CD4-positive, alpha-beta T cell treated with Interleukin-15 for 1 hour (primary cell): ENCODE data around the gene ACTRT1.

Source experiments
- DNase-seq: peaks from one replicate; pipeline ENCODE4 v3.0.0-alpha.2; 2020

The ACTRT1 gene

GRCh38 chrX:128052303-128052702 lies at the start of gene ACTRT1:
Gene ACTRT1, minus strand, starts transcription at chrX:128052403. Its CDS starts 197 bp downstream, at chrX:128052206.
- no peak for DNase-seq

DNA sequence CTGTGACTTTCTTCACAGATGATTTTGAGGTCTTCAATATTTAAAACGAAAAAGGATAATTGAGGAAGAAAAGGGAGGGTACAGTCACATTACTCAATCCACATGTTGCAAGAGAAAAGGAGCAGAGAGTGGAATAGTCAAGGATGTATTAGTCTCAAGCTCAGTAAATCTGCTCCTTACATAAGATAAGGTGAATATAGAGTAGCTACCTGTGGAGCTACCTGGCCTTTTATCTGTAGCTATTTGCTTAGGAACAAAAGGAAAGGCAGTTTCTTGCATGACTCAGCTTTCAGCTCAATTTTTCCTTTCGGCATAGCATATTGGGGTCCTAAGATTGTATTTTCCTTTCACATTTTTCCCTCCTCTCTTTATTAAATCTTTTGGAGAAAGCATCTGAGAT lies 26.3 kb upstream of the ACTRT1 start:
- no peak for DNase-seq

DNA sequence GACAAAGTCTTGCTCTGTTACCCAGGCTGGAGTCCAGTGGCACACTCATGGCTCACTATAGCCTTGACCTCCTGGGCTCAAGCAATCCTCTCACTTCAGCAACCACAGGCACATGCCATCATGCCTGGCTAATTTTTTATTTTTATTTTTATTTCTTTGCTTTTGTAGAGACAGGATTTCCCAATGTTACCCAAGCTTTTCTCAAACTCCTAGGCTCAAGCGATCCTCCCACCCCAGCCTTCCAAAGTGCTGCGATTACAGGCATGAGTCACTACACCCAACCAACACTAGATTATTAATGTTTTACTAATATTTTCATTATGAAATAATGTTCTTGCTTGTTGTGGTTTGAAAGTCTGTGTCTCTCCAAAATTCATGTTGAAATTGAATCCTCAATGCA lies 5.2 kb upstream of the ACTRT1 start:
- no peak for DNase-seq

- no peak for DNase-seq
These were observed 677 bp downstream of the ACTRT1 start for GRCh38 chrX:128051526-128051925.

GRCh38 chrX:128035318-128035717 lies 16.9 kb downstream of the ACTRT1 start:
- DNase-seq = no peak

DNA sequence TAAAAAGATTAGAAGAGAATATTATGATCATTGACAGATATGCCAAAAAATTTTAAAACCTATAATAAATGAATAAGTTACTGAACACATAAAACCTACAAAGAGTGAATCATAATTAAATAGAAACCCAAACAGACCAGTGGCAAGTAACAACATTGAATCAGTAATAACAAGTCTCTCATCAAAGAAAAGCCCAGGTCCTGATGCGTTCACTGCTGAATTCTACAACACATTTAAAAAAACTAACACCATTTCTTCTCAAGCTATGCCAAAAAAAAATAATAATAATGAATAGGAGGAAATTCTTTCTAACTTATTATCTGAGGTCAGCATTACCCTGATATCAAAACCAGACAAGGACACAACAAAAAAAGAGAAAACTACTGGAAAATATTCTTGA lies 30.6 kb downstream of the ACTRT1 start:
- DNase-seq = no peak

DNA sequence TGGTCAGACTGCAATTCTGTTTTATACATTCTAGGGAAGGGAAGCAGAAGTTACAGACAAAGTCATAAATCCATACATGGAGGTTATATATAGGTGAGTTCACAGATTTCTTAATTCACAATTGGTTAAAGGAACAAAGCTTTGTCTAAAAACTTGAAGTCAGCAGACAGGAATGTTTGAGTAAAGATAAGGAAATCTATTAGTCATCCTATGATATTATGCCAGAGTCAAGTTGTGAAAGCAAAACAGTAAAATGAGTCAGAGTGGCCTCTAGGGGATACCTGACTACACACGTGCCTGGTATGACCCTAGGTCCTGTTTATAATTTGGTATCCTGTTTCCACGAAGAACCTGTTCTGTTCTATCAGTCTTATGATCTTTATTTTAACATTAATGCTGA lies 31.5 kb downstream of the ACTRT1 start:
- DNase-seq = no peak

DNA sequence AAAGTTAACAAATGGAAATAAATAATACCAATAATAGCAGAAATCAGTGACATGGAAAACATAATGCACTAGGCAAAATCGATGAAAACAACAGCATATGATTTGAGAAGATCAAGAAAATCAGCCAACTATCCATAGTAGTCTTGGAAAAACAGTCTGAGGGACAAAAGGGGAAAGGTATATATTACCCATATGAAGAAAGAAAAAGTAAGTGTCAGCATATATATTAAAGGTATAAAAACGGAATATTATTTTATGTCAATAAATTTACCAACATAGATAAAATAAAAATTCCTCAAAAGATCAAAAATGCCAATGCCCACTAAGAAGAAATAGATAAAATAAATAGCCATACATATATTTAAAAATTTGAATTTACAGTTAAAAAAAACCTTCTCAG lies 33.0 kb downstream of the ACTRT1 start:
- no peak for DNase-seq

GRCh38 chrX:128012015-128012414 lies 40.2 kb downstream of the ACTRT1 start:
- no peak for DNase-seq

GRCh38 chrX:128007882-128008281 lies 44.3 kb downstream of the ACTRT1 start:
- no peak for DNase-seq
